Spinal cord (tissue), 10 donors: ENCODE measurements around the gene TAB2. TPM values are rescaled to one million over a fixed set of nuclear protein-coding genes. Genes with fewer than 3 reads are reported as not detected.

Experiments used
- DNase-seq, 6 donors: peaks; one replicate each; pipeline versions ENCODE4 v3.0.0 to v3.0.0-alpha.2; 2013 to 2015; ENCODE audit warnings: low spot score in 6 of 6, low read depth in 4 of 6
- H3K27ac ChIP-seq: one replicate; pipeline ENCODE4 v1.5.1; 2013; ENCODE audit warnings: low read depth, low read length, control low read depth
- H3K27me3 ChIP-seq: one replicate; pipeline ENCODE4 v1.6.1; 2013; ENCODE audit warnings: low read length; ENCODE audit not compliant: control insufficient read depth, insufficient read depth
- H3K36me3 ChIP-seq: one replicate; pipeline ENCODE4 v1.6.1; 2013; ENCODE audit warnings: low read length; ENCODE audit not compliant: control insufficient read depth, insufficient read depth
- H3K4me1 ChIP-seq: one replicate; pipeline ENCODE4 v1.6.1; 2013; ENCODE audit warnings: low read length; ENCODE audit not compliant: control insufficient read depth, insufficient read depth
- H3K4me3 ChIP-seq: one replicate; pipeline ENCODE4 v1.5.1; 2013; ENCODE audit warnings: low read depth, low read length, control low read depth
- H3K9me3 ChIP-seq: one replicate; pipeline ENCODE4 v1.6.1; 2013; ENCODE audit warnings: low read length; ENCODE audit not compliant: control insufficient read depth, insufficient read depth
- WGBS: methylation state at CpG from one replicate; pipeline ENCODE4 v1.1.5; 2013; ENCODE audit warnings: missing lambda C conversion rate; ENCODE audit not compliant: insufficient coverage; 5-methylcytosine and 5-hydroxymethylcytosine counted together
- polyA plus RNA-seq, 2 donors: library from polyadenylated mRNA; unstranded; fragments of 120-200 nt; gene quantifications; one replicate each; pipeline ENCODE4 v1.2.1, GENCODE V29; 2013; ENCODE audit not compliant: insufficient read length in 2 of 2
- total RNA-seq, 2 donors: library from RNA; depleted of rRNA in 1 of 2; stranded (reverse); fragments of 120-200 nt in 1 of 2; fragments of >200 nt in 1 of 2; gene quantifications; one replicate each; pipeline versions ENCODE4 v1.2.3 to v1.2.4, GENCODE V29; 2013 to 2014
- donor health status: healthy.

Gene TAB2
- total and polyA plus RNA-seq, 4 donors: 57.6 to 69.7 (median 61.5) TPM

DNA sequence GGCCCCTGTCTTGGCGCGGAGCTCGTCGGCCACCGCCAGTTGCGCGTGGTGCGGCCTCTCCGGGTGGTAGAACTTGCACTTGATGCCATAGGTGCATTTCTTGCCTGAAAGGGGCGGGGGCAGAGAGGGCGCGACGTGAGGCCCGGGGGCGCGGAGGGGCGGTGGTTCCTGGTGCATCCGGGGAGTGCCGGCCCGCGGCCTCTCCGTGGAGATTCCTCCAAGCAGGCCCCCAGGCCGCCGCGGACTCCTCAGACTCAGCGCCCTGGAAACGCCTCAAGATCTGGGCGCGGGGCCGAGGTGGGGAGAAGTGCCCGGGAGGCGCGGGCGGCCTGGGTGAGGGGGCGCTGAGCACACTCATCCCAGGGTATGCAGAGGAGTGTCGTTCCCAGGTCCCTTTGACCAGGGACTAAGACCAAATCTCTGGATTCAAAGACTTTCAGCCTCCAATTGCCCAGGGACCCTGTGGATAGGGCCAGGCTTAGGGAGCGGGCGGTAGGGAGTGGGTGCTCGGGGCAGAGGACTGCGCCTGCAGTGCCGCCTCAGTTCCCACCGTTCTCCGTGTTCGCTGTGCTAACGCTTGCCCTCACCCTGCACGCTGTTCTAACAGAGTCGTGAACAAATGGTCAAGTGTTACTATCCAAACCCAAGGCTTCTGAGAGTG is 134.0 kb downstream of the TAB2 start:
- 5% methylated on average over 36 of the region's 47 CpGs for WGBS
- Histone ChIP-seq H3K36me3 (no peaks in the 10 kb centered on the region), H3K9me3 (no peaks in the 10 kb centered on the region), H3K27me3 (peaks cover 9% of the 10 kb centered on the region), H3K27ac (no peak overlapping the region), H3K4me3 (peak overlapping the region; percentile 5), H3K4me1 (peaks cover 54% of the 10 kb centered on the region)
- peak in 1 of 6 donors; percentile 57 for DNase-seq

DNA sequence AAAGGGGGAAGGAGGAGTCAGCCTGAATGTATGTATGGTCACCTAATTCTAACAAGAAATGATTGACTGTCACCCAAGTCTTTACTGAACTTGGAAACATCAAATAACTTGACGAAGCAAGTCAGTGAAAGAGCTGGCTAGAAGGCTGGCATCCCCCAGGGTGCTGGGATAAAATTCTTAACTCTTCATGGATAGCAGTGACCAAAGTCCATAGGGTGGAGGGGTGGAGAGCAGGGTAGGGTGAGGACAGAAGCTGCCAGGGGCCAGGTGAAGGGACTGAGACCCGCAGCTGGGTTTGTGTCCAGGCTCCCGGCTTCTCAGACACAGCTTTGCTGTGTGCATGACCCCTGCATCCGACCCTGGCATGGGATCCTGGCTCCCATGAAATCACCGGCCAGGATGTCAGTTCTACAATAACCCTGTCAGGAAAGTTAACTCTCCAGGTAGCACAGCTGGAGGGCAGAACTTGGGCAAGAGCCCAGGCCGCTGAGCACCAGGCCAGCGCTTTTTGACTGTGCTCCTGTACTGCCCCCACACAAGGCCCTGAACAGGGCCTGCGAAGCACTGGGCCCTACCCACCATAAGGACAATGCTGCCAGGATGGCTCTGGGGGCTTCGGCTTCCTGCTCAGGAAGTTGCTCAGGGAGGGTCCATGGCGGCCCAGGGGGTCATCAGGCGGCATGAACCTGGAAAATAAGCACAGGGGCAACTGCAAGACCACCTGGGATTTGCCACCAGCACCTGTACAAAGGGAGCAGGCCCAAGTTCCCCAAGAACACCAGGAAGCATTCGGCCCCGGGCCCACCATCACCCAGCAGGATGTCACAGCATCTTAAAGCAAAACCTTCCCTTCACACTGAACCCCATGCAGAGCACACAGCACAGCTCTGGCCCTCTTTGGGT is 134.8 kb downstream of the TAB2 start:
- WGBS: 82% methylated on average over 13 of the region's 13 CpGs
- Histone ChIP-seq H3K4me1 (peaks cover 58% of the 10 kb centered on the region), H3K27me3 (peaks cover 9% of the 10 kb centered on the region), H3K9me3 (no peaks in the 10 kb centered on the region), H3K36me3 (no peaks in the 10 kb centered on the region), H3K4me3 (no peak overlapping the region), H3K27ac (no peak overlapping the region)
- DNase-seq: no peak

- Histone ChIP-seq H3K4me3 (no peak overlapping the region), H3K9me3 (no peaks in the 10 kb centered on the region), H3K27me3 (peaks cover 9% of the 10 kb centered on the region), H3K27ac (peak overlapping the region; percentile 54), H3K4me1 (peaks cover 52% of the 10 kb centered on the region), H3K36me3 (no peaks in the 10 kb centered on the region)
- peak in 1 of 6 donors; percentile 36 for DNase-seq
- WGBS: 100% methylated on average over 2 of the region's 6 CpGs
These were observed 136.3 kb downstream of the TAB2 start for GRCh38 chr6:149453597-149454345.

GRCh38 chr6:149454346-149454848 is 136.9 kb downstream of the TAB2 start:
- Histone ChIP-seq H3K27me3 (peaks cover 9% of the 10 kb centered on the region), H3K36me3 (no peaks in the 10 kb centered on the region), H3K4me1 (peaks cover 48% of the 10 kb centered on the region), H3K9me3 (no peaks in the 10 kb centered on the region), H3K4me3 (no peak overlapping the region), H3K27ac (peak overlapping the region; percentile 54)
- DNase-seq: peak; percentile 60 to 93 (median 77)
- WGBS: 25% methylated on average over 14 of the region's 15 CpGs

DNA sequence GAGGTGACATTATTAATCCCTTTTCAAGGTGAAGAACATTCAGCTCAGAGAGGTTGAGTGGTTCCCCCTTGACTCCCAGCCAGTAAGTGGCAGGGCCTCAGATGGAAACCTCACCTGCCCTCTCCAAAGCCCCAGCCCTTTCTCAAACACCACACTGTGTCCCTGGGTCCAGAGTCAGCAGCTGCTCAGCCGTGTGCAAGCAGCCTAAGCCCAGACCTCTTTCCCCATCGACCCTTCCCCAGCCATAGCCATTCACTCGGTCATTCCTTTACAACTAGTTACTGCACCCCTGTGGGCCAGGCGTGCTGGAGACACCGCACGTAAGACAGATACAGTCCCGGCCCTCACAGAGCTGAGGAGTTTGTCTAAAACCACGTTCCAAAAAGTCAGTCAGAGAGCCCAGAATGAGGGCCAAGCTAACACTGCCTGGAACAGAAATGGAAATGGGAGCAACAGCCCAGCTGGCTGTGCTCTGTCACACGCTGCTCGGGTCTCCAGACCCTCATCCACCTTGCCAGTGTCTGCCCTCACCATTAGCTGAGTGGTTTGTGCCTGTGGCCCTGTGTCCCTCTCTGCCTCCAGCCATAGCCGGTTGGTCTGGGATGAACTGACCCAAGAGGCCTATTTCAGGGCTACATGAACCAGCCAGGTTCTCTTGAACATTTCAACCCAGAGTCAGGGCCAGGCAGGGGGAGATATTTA is 137.7 kb downstream of the TAB2 start:
- WGBS: 72% methylated on average over 11 of the region's 11 CpGs
- no peaks in the 10 kb centered on the region for H3K36me3 ChIP-seq
- no peak for DNase-seq
- H3K4me1 ChIP-seq: peaks cover 50% of the 10 kb centered on the region
- H3K4me3 ChIP-seq: no peak overlapping the region
- H3K9me3 ChIP-seq: no peaks in the 10 kb centered on the region
- peak overlapping the region; percentile 54 for H3K27ac ChIP-seq
- peaks cover 8% of the 10 kb centered on the region for H3K27me3 ChIP-seq

GRCh38 chr6:149456311-149457021 is 139.0 kb downstream of the TAB2 start:
- H3K4me1 ChIP-seq: peaks cover 41% of the 10 kb centered on the region
- H3K27ac ChIP-seq: no peak overlapping the region
- 77% methylated on average over 49 of the region's 49 CpGs for WGBS
- H3K4me3 ChIP-seq: no peak overlapping the region
- H3K27me3 ChIP-seq: peaks cover 4% of the 10 kb centered on the region
- H3K9me3 ChIP-seq: no peaks in the 10 kb centered on the region
- H3K36me3 ChIP-seq: no peaks in the 10 kb centered on the region
- DNase-seq: no peak

GRCh38 chr6:149457316-149457884 is 139.9 kb downstream of the TAB2 start:
- H3K4me3 ChIP-seq: no peak overlapping the region
- H3K9me3 ChIP-seq: no peaks in the 10 kb centered on the region
- 89% methylated on average over 1 of the region's 7 CpGs for whole genome bisulfite sequencing
- no peaks in the 10 kb centered on the region for H3K36me3 ChIP-seq
- peaks cover 32% of the 10 kb centered on the region for H3K4me1 ChIP-seq
- no peaks in the 10 kb centered on the region for H3K27me3 ChIP-seq
- no peak for DNase-seq
- no peak overlapping the region for H3K27ac ChIP-seq

GRCh38 chr6:149458196-149458595 is 140.7 kb downstream of the TAB2 start:
- Histone ChIP-seq H3K27me3 (no peaks in the 10 kb centered on the region), H3K36me3 (no peaks in the 10 kb centered on the region), H3K4me1 (peaks cover 28% of the 10 kb centered on the region), H3K27ac (no peak overlapping the region), H3K4me3 (no peak overlapping the region), H3K9me3 (no peaks in the 10 kb centered on the region)
- 100% methylated on average over 1 of the region's 7 CpGs for WGBS
- no peak for DNase-seq
